Kidney epithelial cell (primary cell): ENCODE measurements around the gene SPIRE2. TPM values are rescaled to one million over a fixed set of nuclear protein-coding genes. Genes with fewer than 3 reads are reported as not detected.

ENCODE experiments used
- DNase-seq: peaks from one replicate; pipeline ENCODE4 v3.0.0-alpha.2; 2010; ENCODE audit warnings: low read depth
- H3K27me3 ChIP-seq: 2 replicates; pipeline ENCODE4 v1.6.0; 2011; ENCODE audit warnings: low read length; ENCODE audit not compliant: control insufficient read depth, insufficient read depth
- H3K36me3 ChIP-seq: 2 replicates; pipeline ENCODE4 v1.5.1; 2011; ENCODE audit warnings: low read length; ENCODE audit not compliant: control insufficient read depth, insufficient read depth
- H3K4me3 ChIP-seq: 2 replicates; pipeline ENCODE4 v1.5.1; 2011; ENCODE audit warnings: low read depth, mild to moderate bottlenecking, control low read depth, low read length
- total RNA-seq: library from RNA; depleted of rRNA; stranded (reverse); fragments of >200 nt; gene quantifications from 2 replicates; pipeline ENCODE4 v1.2.3, GENCODE V29; 2015
- TF ChIP-seq, protein P1 (sequence below): IDR thresholded peaks from 2 replicates; pipeline ENCODE4 v1.5.1; 2011; ENCODE audit warnings: mild to moderate bottlenecking, moderate library complexity, low read length, control low read depth, inconsistent platforms; ENCODE audit not compliant: insufficient read depth, poor library complexity, severe bottlenecking

The SPIRE2 gene
- total RNA-seq, 1 donor from 2014 or later: 1.4 TPM

DNA sequence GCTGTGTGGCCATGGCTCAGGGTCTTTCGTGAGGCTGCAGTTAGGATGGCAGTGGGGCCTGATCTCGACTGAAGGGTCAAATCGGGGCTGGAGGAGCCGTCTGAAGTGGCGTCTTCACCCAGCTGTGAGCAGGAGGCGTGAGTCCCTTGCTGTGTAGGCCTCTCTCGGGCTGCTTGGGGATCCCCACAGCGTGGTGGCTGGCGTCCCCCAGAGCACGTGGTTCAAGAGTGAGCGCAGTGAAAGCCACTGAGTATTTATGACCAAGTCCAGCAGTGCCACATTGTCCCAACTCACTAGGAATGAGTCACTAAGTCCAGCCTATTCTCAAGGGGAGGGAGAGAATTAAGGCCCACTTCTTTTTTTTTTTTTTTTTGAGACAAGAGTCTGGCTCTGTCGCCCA lies 33.4 kb downstream of the SPIRE2 start:
- no peak overlapping the region for H3K4me3 ChIP-seq
- TF ChIP-seq, protein P1, sequence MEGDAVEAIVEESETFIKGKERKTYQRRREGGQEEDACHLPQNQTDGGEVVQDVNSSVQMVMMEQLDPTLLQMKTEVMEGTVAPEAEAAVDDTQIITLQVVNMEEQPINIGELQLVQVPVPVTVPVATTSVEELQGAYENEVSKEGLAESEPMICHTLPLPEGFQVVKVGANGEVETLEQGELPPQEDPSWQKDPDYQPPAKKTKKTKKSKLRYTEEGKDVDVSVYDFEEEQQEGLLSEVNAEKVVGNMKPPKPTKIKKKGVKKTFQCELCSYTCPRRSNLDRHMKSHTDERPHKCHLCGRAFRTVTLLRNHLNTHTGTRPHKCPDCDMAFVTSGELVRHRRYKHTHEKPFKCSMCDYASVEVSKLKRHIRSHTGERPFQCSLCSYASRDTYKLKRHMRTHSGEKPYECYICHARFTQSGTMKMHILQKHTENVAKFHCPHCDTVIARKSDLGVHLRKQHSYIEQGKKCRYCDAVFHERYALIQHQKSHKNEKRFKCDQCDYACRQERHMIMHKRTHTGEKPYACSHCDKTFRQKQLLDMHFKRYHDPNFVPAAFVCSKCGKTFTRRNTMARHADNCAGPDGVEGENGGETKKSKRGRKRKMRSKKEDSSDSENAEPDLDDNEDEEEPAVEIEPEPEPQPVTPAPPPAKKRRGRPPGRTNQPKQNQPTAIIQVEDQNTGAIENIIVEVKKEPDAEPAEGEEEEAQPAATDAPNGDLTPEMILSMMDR: no peak
- H3K27me3 ChIP-seq: no peaks in the 10 kb centered on the region
- no peak for DNase-seq
- H3K36me3 ChIP-seq: no peaks in the 10 kb centered on the region

DNA sequence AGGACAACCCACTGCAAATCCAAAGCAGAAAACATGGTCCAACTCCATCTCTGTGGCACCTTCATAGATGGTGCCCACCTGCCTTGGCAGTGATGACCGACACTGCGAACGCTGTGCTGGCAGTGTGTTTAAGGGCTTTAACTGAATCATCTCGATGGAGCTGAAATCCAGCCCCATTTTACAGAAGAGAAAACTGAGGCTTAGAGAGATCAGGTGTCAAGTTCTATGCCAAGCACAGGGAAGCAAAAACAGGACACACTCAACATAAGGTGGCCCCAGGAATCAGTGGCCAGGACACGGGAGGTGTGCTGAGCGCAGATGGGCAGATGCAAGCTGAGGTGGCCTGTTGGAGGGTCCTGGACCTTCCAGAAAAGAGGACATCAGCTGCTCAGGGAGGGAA lies 34.5 kb downstream of the SPIRE2 start:
- TF ChIP-seq, protein P1: no peak
- DNase-seq: no peak
- H3K27me3 ChIP-seq: no peaks in the 10 kb centered on the region
- no peak overlapping the region for H3K4me3 ChIP-seq
- H3K36me3 ChIP-seq: no peaks in the 10 kb centered on the region

DNA sequence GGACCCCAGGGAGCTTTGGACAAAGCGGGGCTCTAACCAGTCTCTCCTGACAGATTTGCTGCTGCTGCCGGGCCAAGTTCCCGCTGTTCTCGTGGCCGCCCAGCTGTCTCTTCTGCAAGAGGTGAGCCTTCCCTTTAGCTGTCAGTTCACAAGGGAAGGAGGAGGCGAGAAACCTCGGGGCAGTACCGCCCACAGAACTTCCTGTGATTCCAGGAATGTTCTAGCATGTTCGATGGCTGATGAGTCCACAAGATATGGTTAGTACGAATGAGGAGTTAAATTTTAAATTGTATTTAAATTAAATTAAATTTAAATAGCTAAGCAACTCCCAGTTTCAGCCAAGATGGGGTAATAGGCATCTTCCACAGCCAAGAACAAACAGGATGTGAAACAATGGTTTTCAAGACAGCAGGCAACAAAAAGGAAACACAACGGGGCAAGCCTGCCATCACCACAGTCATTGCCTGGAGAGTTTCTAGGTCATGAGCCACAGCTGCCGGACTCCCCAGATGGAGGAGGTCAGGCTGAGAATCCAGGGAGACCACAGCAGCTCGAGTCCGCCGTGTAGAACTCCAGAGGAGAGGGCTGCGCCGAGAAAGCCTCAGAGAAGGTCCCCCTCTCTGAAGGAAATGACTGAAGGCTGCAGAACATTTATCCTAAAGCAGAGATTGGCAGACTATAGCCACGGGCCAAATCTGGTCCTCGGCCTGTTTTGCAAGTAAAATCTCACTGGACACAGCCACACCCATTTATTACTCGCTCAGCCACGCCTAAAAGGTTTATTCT lies 35.7 kb downstream of the SPIRE2 start:
- no peak overlapping the region for H3K4me3 ChIP-seq
- H3K27me3 ChIP-seq: no peaks in the 10 kb centered on the region
- no peak for DNase-seq
- TF ChIP-seq, protein P1: no peak
- H3K36me3 ChIP-seq: no peaks in the 10 kb centered on the region

DNA sequence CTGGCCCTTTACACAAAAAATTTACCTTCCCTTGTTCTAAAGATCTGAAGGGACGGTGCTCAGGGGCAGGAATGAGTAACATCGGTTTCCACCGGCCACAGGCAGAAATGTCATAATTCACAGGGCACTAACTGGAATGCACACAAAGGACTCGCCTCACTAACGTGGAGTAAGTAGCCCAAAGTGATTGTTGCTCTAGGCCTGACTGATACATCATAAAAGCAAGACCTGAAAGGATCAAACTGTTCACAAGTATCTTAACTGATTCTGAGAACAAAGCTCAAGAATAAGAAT lies 36.2 kb downstream of the SPIRE2 start:
- H3K4me3 ChIP-seq: no peak overlapping the region
- no peaks in the 10 kb centered on the region for H3K27me3 ChIP-seq
- no peak for DNase-seq
- H3K36me3 ChIP-seq: no peaks in the 10 kb centered on the region
- TF ChIP-seq, protein P1: no peak

DNA sequence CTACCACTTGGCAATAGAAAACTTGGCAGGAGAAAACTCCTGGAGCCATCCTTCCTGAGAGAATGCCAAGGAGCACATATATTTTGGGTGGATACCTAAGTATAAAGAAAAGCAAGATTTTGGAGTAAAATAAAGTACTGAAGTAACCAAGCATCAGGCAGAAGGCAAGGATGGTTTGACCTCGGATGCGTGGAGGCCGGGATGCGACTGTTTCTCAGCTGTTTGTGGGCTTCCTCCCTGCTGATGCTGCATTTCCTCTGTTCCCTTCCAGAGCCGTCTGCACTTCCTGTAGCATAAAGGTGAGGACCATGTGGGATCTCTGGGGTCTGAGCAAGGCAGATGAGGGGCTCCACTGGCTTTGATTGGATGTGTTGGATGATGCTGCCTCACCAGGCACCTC lies 39.6 kb downstream of the SPIRE2 start:
- TF ChIP-seq, protein P1: no peak
- Histone ChIP-seq H3K4me3 (no peak overlapping the region), H3K36me3 (no peaks in the 10 kb centered on the region), H3K27me3 (no peaks in the 10 kb centered on the region)
- no peak for DNase-seq

DNA sequence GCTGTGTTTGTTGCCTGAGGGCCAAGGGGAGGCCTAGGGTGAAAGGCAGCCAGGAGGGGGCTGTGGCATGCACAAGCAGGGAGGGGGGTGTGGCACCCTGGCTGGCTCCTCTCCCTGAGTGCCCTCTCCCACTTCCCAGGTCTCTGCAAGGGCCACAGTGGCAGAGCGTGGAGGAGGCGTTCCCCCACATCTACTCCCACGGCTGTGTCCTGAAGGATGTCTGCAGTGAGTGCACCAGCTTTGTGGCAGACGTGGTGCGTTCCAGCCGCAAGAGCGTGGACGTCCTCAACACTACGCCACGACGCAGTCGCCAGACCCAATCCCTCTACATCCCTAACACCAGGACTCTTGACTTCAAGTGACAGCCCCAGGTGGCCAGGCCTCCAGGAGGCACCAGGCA lies 41.6 kb downstream of the SPIRE2 start:
- H3K27me3 ChIP-seq: no peaks in the 10 kb centered on the region
- TF ChIP-seq, protein P1: no peak
- no peaks in the 10 kb centered on the region for H3K36me3 ChIP-seq
- H3K4me3 ChIP-seq: no peak overlapping the region
- no peak for DNase-seq
